Measurements from ENCODE around the gene CHST12.

Gene CHST12

GRCh38 chr7:2483494-2483893 lies 80.1 kb downstream of the CHST12 start:
- DNase-seq: peak; percentile 88

GRCh38 chr7:2484868-2485267 lies 81.5 kb downstream of the CHST12 start:
- DNase-seq: no peak

GRCh38 chr7:2487586-2488271 lies 84.3 kb downstream of the CHST12 start:
- peak; percentile 79 for DNase-seq

GRCh38 chr7:2488272-2488645 lies 84.8 kb downstream of the CHST12 start:
- no peak for DNase-seq

GRCh38 chr7:2488681-2489080 lies 85.3 kb downstream of the CHST12 start:
- DNase-seq: no peak

- no peak for DNase-seq
These were observed 86.8 kb downstream of the CHST12 start for GRCh38 chr7:2490181-2490651.

- no peak for DNase-seq
These were observed 88.6 kb downstream of the CHST12 start for GRCh38 chr7:2492038-2492437.

- no peak for DNase-seq
These were observed 90.1 kb downstream of the CHST12 start for GRCh38 chr7:2493205-2494164.

- DNase-seq: no peak
These were observed 91.0 kb downstream of the CHST12 start for GRCh38 chr7:2494191-2495130.

- peak; percentile 91 for DNase-seq
These were observed 92.2 kb downstream of the CHST12 start for GRCh38 chr7:2495418-2496299.

- DNase-seq: no peak
These were observed 93.0 kb downstream of the CHST12 start for GRCh38 chr7:2496375-2496774.

- no peak for DNase-seq
These were observed 93.7 kb downstream of the CHST12 start for GRCh38 chr7:2497065-2497464.

- peak; percentile 27 for DNase-seq
These were observed 94.3 kb downstream of the CHST12 start for GRCh38 chr7:2497500-2498336.
